ENCODE measurements around the gene PTPN1. TPM values are rescaled to one million over a fixed set of nuclear protein-coding genes. Genes with fewer than 3 reads are reported as not detected.
A peak's percentile ranks its signal among the peaks of the same experiment; 100 is the strongest.

Gene PTPN1
- total and polyA plus RNA-seq, 2 of the 13 experiments (the other 11 are each of a cell fraction or from before 2014, with no cell fraction given): 17.7 to 37.2 TPM

GRCh38 chr20:50464026-50464724 is 46.0 kb upstream of the PTPN1 start (continued):
- TF ChIP-seq, protein P1, sequence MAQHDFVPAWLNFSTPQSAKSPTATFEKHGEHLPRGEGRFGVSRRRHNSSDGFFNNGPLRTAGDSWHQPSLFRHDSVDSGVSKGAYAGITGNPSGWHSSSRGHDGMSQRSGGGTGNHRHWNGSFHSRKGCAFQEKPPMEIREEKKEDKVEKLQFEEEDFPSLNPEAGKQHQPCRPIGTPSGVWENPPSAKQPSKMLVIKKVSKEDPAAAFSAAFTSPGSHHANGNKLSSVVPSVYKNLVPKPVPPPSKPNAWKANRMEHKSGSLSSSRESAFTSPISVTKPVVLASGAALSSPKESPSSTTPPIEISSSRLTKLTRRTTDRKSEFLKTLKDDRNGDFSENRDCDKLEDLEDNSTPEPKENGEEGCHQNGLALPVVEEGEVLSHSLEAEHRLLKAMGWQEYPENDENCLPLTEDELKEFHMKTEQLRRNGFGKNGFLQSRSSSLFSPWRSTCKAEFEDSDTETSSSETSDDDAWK (CRISPR knock-in tag; IDR thresholded peaks at IDR 0.05): no peak
- TF ChIP-seq NR2F6 (IDR thresholded peaks at IDR 0.05) (no peak), NR2F6 (CRISPR knock-in tag; IDR thresholded peaks at IDR 0.05) (no peak), SKI (IDR thresholded peaks at IDR 0.05; ENCODE audit: partially characterized antibody) (no peak), KLF15 (CRISPR knock-in tag; IDR thresholded peaks at IDR 0.05; ENCODE audit: borderline replicate concordance) (no peak), MTF2 (CRISPR knock-in tag; IDR thresholded peaks at IDR 0.05; ENCODE audit: borderline replicate concordance) (no peak), AFF4 (CRISPR knock-in tag; IDR thresholded peaks at IDR 0.05) (no peak), ZNF296 (CRISPR knock-in tag; conservative IDR thresholded peaks at IDR 0.05) (no peak), ZNF782 (CRISPR knock-in tag; IDR thresholded peaks at IDR 0.05; ENCODE audit: borderline replicate concordance) (peak; percentile 62; the same call in 1 of the 2 replicates), HHEX (CRISPR knock-in tag; IDR thresholded peaks at IDR 0.05) (no peak), ZNF766 (CRISPR knock-in tag; IDR thresholded peaks at IDR 0.05; ENCODE audit: borderline replicate concordance) (0 out of 2 replicates have a peak, but pooled peaks have one; percentile 60), KLF9 (CRISPR knock-in tag; IDR thresholded peaks at IDR 0.05; ENCODE audit: low read depth) (no peak), TCF12 (IDR thresholded peaks at IDR 0.05) (no peak), TCF12 (CRISPR knock-in tag; IDR thresholded peaks at IDR 0.05) (no peak)
- TF ChIP-seq, protein P2, sequence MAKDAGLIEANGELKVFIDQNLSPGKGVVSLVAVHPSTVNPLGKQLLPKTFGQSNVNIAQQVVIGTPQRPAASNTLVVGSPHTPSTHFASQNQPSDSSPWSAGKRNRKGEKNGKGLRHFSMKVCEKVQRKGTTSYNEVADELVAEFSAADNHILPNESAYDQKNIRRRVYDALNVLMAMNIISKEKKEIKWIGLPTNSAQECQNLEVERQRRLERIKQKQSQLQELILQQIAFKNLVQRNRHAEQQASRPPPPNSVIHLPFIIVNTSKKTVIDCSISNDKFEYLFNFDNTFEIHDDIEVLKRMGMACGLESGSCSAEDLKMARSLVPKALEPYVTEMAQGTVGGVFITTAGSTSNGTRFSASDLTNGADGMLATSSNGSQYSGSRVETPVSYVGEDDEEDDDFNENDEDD (CRISPR knock-in tag; IDR thresholded peaks at IDR 0.05; ENCODE audit: borderline replicate concordance): no peak
- TF ChIP-seq, protein P3, sequence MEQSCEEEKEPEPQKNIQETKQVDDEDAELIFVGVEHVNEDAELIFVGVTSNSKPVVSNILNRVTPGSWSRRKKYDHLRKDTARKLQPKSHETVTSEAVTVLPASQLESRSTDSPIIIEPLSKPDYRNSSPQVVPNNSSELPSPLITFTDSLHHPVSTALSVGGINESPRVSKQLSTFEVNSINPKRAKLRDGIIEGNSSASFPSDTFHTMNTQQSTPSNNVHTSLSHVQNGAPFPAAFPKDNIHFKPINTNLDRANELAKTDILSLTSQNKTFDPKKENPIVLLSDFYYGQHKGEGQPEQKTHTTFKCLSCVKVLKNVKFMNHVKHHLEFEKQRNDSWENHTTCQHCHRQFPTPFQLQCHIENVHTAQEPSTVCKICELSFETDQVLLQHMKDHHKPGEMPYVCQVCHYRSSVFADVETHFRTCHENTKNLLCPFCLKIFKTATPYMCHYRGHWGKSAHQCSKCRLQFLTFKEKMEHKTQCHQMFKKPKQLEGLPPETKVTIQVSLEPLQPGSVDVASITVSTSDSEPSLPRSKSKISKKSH (CRISPR knock-in tag; IDR thresholded peaks at IDR 0.05; ENCODE audit: borderline replicate concordance): no peak
- TF ChIP-seq, protein P4, sequence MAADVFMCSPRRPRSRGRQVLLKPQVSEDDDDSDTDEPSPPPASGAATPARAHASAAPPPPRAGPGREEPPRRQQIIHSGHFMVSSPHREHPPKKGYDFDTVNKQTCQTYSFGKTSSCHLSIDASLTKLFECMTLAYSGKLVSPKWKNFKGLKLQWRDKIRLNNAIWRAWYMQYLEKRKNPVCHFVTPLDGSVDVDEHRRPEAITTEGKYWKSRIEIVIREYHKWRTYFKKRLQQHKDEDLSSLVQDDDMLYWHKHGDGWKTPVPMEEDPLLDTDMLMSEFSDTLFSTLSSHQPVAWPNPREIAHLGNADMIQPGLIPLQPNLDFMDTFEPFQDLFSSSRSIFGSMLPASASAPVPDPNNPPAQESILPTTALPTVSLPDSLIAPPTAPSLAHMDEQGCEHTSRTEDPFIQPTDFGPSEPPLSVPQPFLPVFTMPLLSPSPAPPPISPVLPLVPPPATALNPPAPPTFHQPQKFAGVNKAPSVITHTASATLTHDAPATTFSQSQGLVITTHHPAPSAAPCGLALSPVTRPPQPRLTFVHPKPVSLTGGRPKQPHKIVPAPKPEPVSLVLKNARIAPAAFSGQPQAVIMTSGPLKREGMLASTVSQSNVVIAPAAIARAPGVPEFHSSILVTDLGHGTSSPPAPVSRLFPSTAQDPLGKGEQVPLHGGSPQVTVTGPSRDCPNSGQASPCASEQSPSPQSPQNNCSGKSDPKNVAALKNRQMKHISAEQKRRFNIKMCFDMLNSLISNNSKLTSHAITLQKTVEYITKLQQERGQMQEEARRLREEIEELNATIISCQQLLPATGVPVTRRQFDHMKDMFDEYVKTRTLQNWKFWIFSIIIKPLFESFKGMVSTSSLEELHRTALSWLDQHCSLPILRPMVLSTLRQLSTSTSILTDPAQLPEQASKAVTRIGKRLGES (CRISPR knock-in tag; IDR thresholded peaks at IDR 0.05; ENCODE audit: borderline replicate concordance): no peak
- TF ChIP-seq, protein P5, sequence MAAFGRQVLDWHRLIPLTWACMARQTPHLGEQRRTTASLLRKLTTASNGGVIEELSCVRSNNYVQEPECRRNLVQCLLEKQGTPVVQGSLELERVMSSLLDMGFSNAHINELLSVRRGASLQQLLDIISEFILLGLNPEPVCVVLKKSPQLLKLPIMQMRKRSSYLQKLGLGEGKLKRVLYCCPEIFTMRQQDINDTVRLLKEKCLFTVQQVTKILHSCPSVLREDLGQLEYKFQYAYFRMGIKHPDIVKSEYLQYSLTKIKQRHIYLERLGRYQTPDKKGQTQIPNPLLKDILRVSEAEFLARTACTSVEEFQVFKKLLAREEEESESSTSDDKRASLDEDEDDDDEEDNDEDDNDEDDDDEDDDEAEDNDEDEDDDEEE (CRISPR knock-in tag; IDR thresholded peaks at IDR 0.05): peak; percentile 68; the same call in 1 of the 2 replicates
